GM18951 (cell line): ENCODE data around the gene PRCP.
"Not testable (repeated sequence)": the region's sequence is repeated elsewhere in the genome, so short reads cannot be mapped to it uniquely, and the experiment has no call there.

Experiments
- POLR2A ChIP-seq: IDR thresholded peaks from 4 replicates; pipeline ENCODE4 v1.6.1; 2011; ENCODE audit warnings: mild to moderate bottlenecking; ENCODE audit not compliant: insufficient read length, insufficient read depth; ENCODE audit errors: extremely low read depth
- in situ Hi-C: fragments of 300-500 bp; cut with MboI; formaldehyde crosslinking; loops from one replicate; pipeline ENCODE4 v1.12.0; 2022; ENCODE audit warnings: low sequenced_read_pairs, mixed read lengths, inconsistent platforms; ENCODE audit not compliant: unreplicated experiment

PRCP gene

GRCh38 chr11:82900277-82901164, at the start of gene PRCP:
PRCP (minus strand) TSS chr11:82900430; CDS start chr11:82900402, 28 bp downstream.
- peak; percentile 85 for TF ChIP-seq POLR2A
- in situ Hi-C loops, result loop anchor here (5.0 to 10.0 kb wide), 2 partner anchors 167 to 284 kb away; no protein-coding TSS in a partner anchor

GRCh38 chr11:82949352-82949751, 49.1 kb upstream of the PRCP start:
- in situ Hi-C loops, result no loop called here
- no peak for TF ChIP-seq POLR2A

GRCh38 chr11:82945682-82946081, 45.5 kb upstream of the PRCP start:
- in situ Hi-C loops, result no loop called here
- no peak for TF ChIP-seq POLR2A

- in situ Hi-C loops, result not testable (repeated sequence)
Observed at GRCh38 chr11:82945041-82945440, 44.8 kb upstream of the PRCP start.

- TF ChIP-seq POLR2A, result no peak
- in situ Hi-C loops, result no loop called here
Observed at GRCh38 chr11:82944198-82944597, 44.0 kb upstream of the PRCP start.

GRCh38 chr11:82943430-82943829, 43.2 kb upstream of the PRCP start:
- in situ Hi-C loops, result not testable (repeated sequence)

GRCh38 chr11:82942376-82942775, 42.1 kb upstream of the PRCP start:
- TF ChIP-seq POLR2A, result no peak
- in situ Hi-C loops, result no loop called here

GRCh38 chr11:82939456-82939855, 39.2 kb upstream of the PRCP start:
- TF ChIP-seq POLR2A, result no peak
- in situ Hi-C loops, result no loop called here

- in situ Hi-C loops, result no loop called here
- TF ChIP-seq POLR2A, result no peak
Observed at GRCh38 chr11:82937554-82937953, 37.3 kb upstream of the PRCP start.

- no peak for TF ChIP-seq POLR2A
- in situ Hi-C loops, result no loop called here
Observed at GRCh38 chr11:82936261-82936660, 36.0 kb upstream of the PRCP start.

- no peak for TF ChIP-seq POLR2A
- in situ Hi-C loops, result no loop called here
Observed at GRCh38 chr11:82932564-82932963, 32.3 kb upstream of the PRCP start.

GRCh38 chr11:82930734-82931133, 30.5 kb upstream of the PRCP start:
- in situ Hi-C loops, result no loop called here
- TF ChIP-seq POLR2A, result no peak

- in situ Hi-C loops, result no loop called here
Observed at GRCh38 chr11:82930229-82930628, 30.0 kb upstream of the PRCP start.

GRCh38 chr11:82929121-82929520, 28.9 kb upstream of the PRCP start:
- in situ Hi-C loops, result no loop called here
- no peak for TF ChIP-seq POLR2A

More at GRCh38 chr11:82930229-82930628, 30.0 kb upstream of the PRCP start:
- TF ChIP-seq POLR2A, result no peak
